ENCODE data around the gene GRM1.

Gene GRM1

GRCh38 chr6:146027586-146028251, 1.1 kb upstream of the GRM1 start:
- peak; percentile 32 for DNase-seq
- Histone ChIP-seq H3K4me2 (ENCODE audit: low read length) (peak overlapping the region; percentile 52), H2BK5ac (ENCODE audit: low read length) (no peak overlapping the region), H3K79me2 (ENCODE audit: control insufficient read depth, insufficient read depth, low read length) (no peaks in the 10 kb centered on the region), H3K4me1 (ENCODE audit: control insufficient read depth, low read depth, low read length) (no peaks in the 10 kb centered on the region), H3K36me3 (ENCODE audit: control insufficient read depth, insufficient read depth, low read length) (no peaks in the 10 kb centered on the region), H2BK15ac (replicated peaks; ENCODE audit: low read depth) (no peak overlapping the region), H3K4me3 (ENCODE audit: low read length) (no peak overlapping the region), H3K23ac (ENCODE audit: low read length) (no peak overlapping the region), H3K4ac (ENCODE audit: low read depth, low read length) (no peak overlapping the region), H3K79me1 (ENCODE audit: low read length) (no peaks in the 10 kb centered on the region), H2AK5ac (ENCODE audit: low read length) (no peak overlapping the region), H3K27ac (ENCODE audit: low read depth, low read length) (no peak overlapping the region), H4K8ac (ENCODE audit: low read depth, low read length) (no peak overlapping the region), H2BK120ac (ENCODE audit: low read depth, low read length) (no peak overlapping the region), H3K18ac (ENCODE audit: low read length) (no peak overlapping the region), H3K27me3 (ENCODE audit: insufficient read depth, low read length, poor library complexity) (no peaks in the 10 kb centered on the region), H3K9ac (ENCODE audit: low read length) (no peak overlapping the region), H3K56ac (ENCODE audit: low read length) (no peak overlapping the region), H4K5ac (ENCODE audit: low read length) (no peak overlapping the region)
- WGBS (ENCODE audit: extremely low coverage, insufficient coverage, low lambda C conversion rate) = no CpG with 5 or more reads among the region's 31 CpGs

- H2AK5ac ChIP-seq (ENCODE audit: low read length) = no peak overlapping the region
- no peak overlapping the region for H3K9ac ChIP-seq (ENCODE audit: low read length)
- H4K5ac ChIP-seq (ENCODE audit: low read length) = no peak overlapping the region
- no peak overlapping the region for H2BK15ac ChIP-seq (replicated peaks; ENCODE audit: low read depth)
- H3K27me3 ChIP-seq (ENCODE audit: insufficient read depth, low read length, poor library complexity) = no peaks in the 10 kb centered on the region
- no peaks in the 10 kb centered on the region for H3K79me2 ChIP-seq (ENCODE audit: control insufficient read depth, insufficient read depth, low read length)
- DNase-seq = peak; percentile 75
- no peak overlapping the region for H3K23ac ChIP-seq (ENCODE audit: low read length)
- H3K27ac ChIP-seq (ENCODE audit: low read depth, low read length) = no peak overlapping the region
- H3K36me3 ChIP-seq (ENCODE audit: control insufficient read depth, insufficient read depth, low read length) = no peaks in the 10 kb centered on the region
- WGBS (ENCODE audit: extremely low coverage, insufficient coverage, low lambda C conversion rate) = no CpG with 5 or more reads among the region's 19 CpGs
- H3K4ac ChIP-seq (ENCODE audit: low read depth, low read length) = no peak overlapping the region
- H4K8ac ChIP-seq (ENCODE audit: low read depth, low read length) = no peak overlapping the region
- H3K79me1 ChIP-seq (ENCODE audit: low read length) = no peaks in the 10 kb centered on the region
- no peak overlapping the region for H3K56ac ChIP-seq (ENCODE audit: low read length)
- H3K4me3 ChIP-seq (ENCODE audit: low read length) = no peak overlapping the region
- H2BK120ac ChIP-seq (ENCODE audit: low read depth, low read length) = no peak overlapping the region
- no peak overlapping the region for H3K18ac ChIP-seq (ENCODE audit: low read length)
- peak overlapping the region; percentile 61 for H3K4me2 ChIP-seq (ENCODE audit: low read length)
- H3K4me1 ChIP-seq (ENCODE audit: control insufficient read depth, low read depth, low read length) = no peaks in the 10 kb centered on the region
- H2BK5ac ChIP-seq (ENCODE audit: low read length) = no peak overlapping the region
These were observed 538 bp upstream of the GRM1 start for GRCh38 chr6:146028252-146028795.

GRCh38 chr6:146029573-146030184, 817 bp downstream of the GRM1 start:
- WGBS (ENCODE audit: extremely low coverage, insufficient coverage, low lambda C conversion rate) = no CpG with 5 or more reads among the region's 25 CpGs
- no peak overlapping the region for H3K27ac ChIP-seq (ENCODE audit: low read depth, low read length)
- no peak overlapping the region for H3K56ac ChIP-seq (ENCODE audit: low read length)
- no peak overlapping the region for H2BK5ac ChIP-seq (ENCODE audit: low read length)
- DNase-seq = no peak
- H4K8ac ChIP-seq (ENCODE audit: low read depth, low read length) = no peak overlapping the region
- H3K27me3 ChIP-seq (ENCODE audit: insufficient read depth, low read length, poor library complexity) = no peaks in the 10 kb centered on the region
- no peak overlapping the region for H2AK5ac ChIP-seq (ENCODE audit: low read length)
- no peaks in the 10 kb centered on the region for H3K79me2 ChIP-seq (ENCODE audit: control insufficient read depth, insufficient read depth, low read length)
- no peak overlapping the region for H3K4ac ChIP-seq (ENCODE audit: low read depth, low read length)
- H3K9ac ChIP-seq (ENCODE audit: low read length) = no peak overlapping the region
- H3K18ac ChIP-seq (ENCODE audit: low read length) = no peak overlapping the region
- H2BK120ac ChIP-seq (ENCODE audit: low read depth, low read length) = no peak overlapping the region
- H3K4me1 ChIP-seq (ENCODE audit: control insufficient read depth, low read depth, low read length) = no peaks in the 10 kb centered on the region
- no peak overlapping the region for H3K4me2 ChIP-seq (ENCODE audit: low read length)
- H3K23ac ChIP-seq (ENCODE audit: low read length) = no peak overlapping the region
- H2BK15ac ChIP-seq (replicated peaks; ENCODE audit: low read depth) = no peak overlapping the region
- no peaks in the 10 kb centered on the region for H3K36me3 ChIP-seq (ENCODE audit: control insufficient read depth, insufficient read depth, low read length)
- H3K79me1 ChIP-seq (ENCODE audit: low read length) = no peaks in the 10 kb centered on the region
- H3K4me3 ChIP-seq (ENCODE audit: low read length) = no peak overlapping the region
- no peak overlapping the region for H4K5ac ChIP-seq (ENCODE audit: low read length)

- Histone ChIP-seq H3K27me3 (ENCODE audit: insufficient read depth, low read length, poor library complexity) (no peaks in the 10 kb centered on the region), H4K8ac (ENCODE audit: low read depth, low read length) (no peak overlapping the region), H3K79me1 (ENCODE audit: low read length) (no peaks in the 10 kb centered on the region), H2BK5ac (ENCODE audit: low read length) (no peak overlapping the region), H2AK5ac (ENCODE audit: low read length) (no peak overlapping the region), H3K4me2 (ENCODE audit: low read length) (no peak overlapping the region), H3K4me3 (ENCODE audit: low read length) (no peak overlapping the region), H3K36me3 (ENCODE audit: control insufficient read depth, insufficient read depth, low read length) (no peaks in the 10 kb centered on the region), H3K23ac (ENCODE audit: low read length) (no peak overlapping the region), H2BK15ac (replicated peaks; ENCODE audit: low read depth) (no peak overlapping the region), H3K9ac (ENCODE audit: low read length) (no peak overlapping the region), H3K79me2 (ENCODE audit: control insufficient read depth, insufficient read depth, low read length) (no peaks in the 10 kb centered on the region), H3K56ac (ENCODE audit: low read length) (no peak overlapping the region), H2BK120ac (ENCODE audit: low read depth, low read length) (no peak overlapping the region), H3K4ac (ENCODE audit: low read depth, low read length) (no peak overlapping the region), H3K27ac (ENCODE audit: low read depth, low read length) (no peak overlapping the region), H3K18ac (ENCODE audit: low read length) (no peak overlapping the region), H4K5ac (ENCODE audit: low read length) (no peak overlapping the region), H3K4me1 (ENCODE audit: control insufficient read depth, low read depth, low read length) (no peaks in the 10 kb centered on the region)
- no peak for DNase-seq
- WGBS (ENCODE audit: extremely low coverage, insufficient coverage, low lambda C conversion rate) = no CpG with 5 or more reads among the region's 4 CpGs
These were observed 3.5 kb downstream of the GRM1 start for GRCh38 chr6:146032387-146032786.

- Histone ChIP-seq H3K9ac (ENCODE audit: low read length) (no peak overlapping the region), H3K27me3 (ENCODE audit: insufficient read depth, low read length, poor library complexity) (no peaks in the 10 kb centered on the region), H4K5ac (ENCODE audit: low read length) (no peak overlapping the region), H2BK5ac (ENCODE audit: low read length) (no peak overlapping the region), H2AK5ac (ENCODE audit: low read length) (no peak overlapping the region), H3K79me2 (ENCODE audit: control insufficient read depth, insufficient read depth, low read length) (no peaks in the 10 kb centered on the region), H3K36me3 (ENCODE audit: control insufficient read depth, insufficient read depth, low read length) (no peaks in the 10 kb centered on the region), H2BK15ac (replicated peaks; ENCODE audit: low read depth) (no peak overlapping the region), H3K23ac (ENCODE audit: low read length) (no peak overlapping the region), H3K27ac (ENCODE audit: low read depth, low read length) (no peak overlapping the region), H3K56ac (ENCODE audit: low read length) (no peak overlapping the region), H3K18ac (ENCODE audit: low read length) (no peak overlapping the region), H3K4me1 (ENCODE audit: control insufficient read depth, low read depth, low read length) (no peaks in the 10 kb centered on the region), H3K4me3 (ENCODE audit: low read length) (no peak overlapping the region), H2BK120ac (ENCODE audit: low read depth, low read length) (no peak overlapping the region), H4K8ac (ENCODE audit: low read depth, low read length) (no peak overlapping the region), H3K79me1 (ENCODE audit: low read length) (no peaks in the 10 kb centered on the region), H3K4ac (ENCODE audit: low read depth, low read length) (no peak overlapping the region), H3K4me2 (ENCODE audit: low read length) (no peak overlapping the region)
- DNase-seq = no peak
- WGBS (ENCODE audit: extremely low coverage, insufficient coverage, low lambda C conversion rate) = no CpG with 5 or more reads among the region's 1 CpG
These were observed 11.5 kb downstream of the GRM1 start for GRCh38 chr6:146040360-146040759.

Measured in mesendoderm (in vitro differentiated cells).